DND-41 (cell line): ENCODE measurements around the gene SHLD2.

Experiments used
- CTCF ChIP-seq: IDR thresholded peaks from 2 replicates; pipeline ENCODE4 v1.5.1; 2012; ENCODE audit warnings: borderline replicate concordance, low read length, moderate library complexity, mild to moderate bottlenecking; ENCODE audit not compliant: poor library complexity, severe bottlenecking; ENCODE audit errors: extremely low read depth
- EZH2 ChIP-seq: IDR thresholded peaks from 3 replicates; pipeline ENCODE4 v1.6.1; 2012; ENCODE audit warnings: borderline replicate concordance, low read depth, mild to moderate bottlenecking, moderate library complexity, low read length, inconsistent platforms; ENCODE audit not compliant: severe bottlenecking

- no peak for TF ChIP-seq CTCF
- no peak for TF ChIP-seq EZH2
Observed at GRCh38 chr10:87066178-87066577, 28.8 kb upstream of the SHLD2 start.
